Nephron (organoid): ENCODE data around the gene PRKCH.
A peak's percentile ranks its signal among the peaks of the same experiment; 100 is the strongest.

ENCODE experiments used
- H3K27ac Mint-ChIP-seq, 3 experiments: 2 replicates each; pipeline ENCODE4 v1.8.0; 2020; ENCODE audit warnings: mixed read lengths in 3 of 3, mild to moderate bottlenecking in 2 of 3, moderate library complexity in 1 of 3
- H3K27me3 Mint-ChIP-seq: 2 replicates; pipeline ENCODE4 v1.8.0; 2021; ENCODE audit warnings: low read depth, mild to moderate bottlenecking, moderate library complexity, mixed read lengths
- H3K36me3 Mint-ChIP-seq: 2 replicates; pipeline ENCODE4 v1.8.0; 2020; ENCODE audit warnings: low read depth, mixed read lengths
- H3K4me1 Mint-ChIP-seq: 2 replicates; pipeline ENCODE4 v1.8.0; 2020; ENCODE audit warnings: mixed read lengths
- H3K4me3 Mint-ChIP-seq, 3 experiments: 2 replicates each; pipeline ENCODE4 v1.8.0; 2020; ENCODE audit warnings: mild to moderate bottlenecking in 3 of 3, mixed read lengths in 3 of 3, moderate library complexity in 2 of 3
- H3K9me3 Mint-ChIP-seq: 2 replicates; pipeline ENCODE4 v1.8.0; 2020; ENCODE audit warnings: mixed read lengths
- CTCF ChIP-seq, 3 experiments: fragments of 200-600 bp; sonication (generic); IDR thresholded peaks; one replicate each; pipeline ENCODE4 v1.5.0; 2021; ENCODE audit warnings: antibody characterized with exemption in 3 of 3; ENCODE audit not compliant: unreplicated experiment in 3 of 3

The PRKCH gene

GRCh38 chr14:61280526-61281185, 40.7 kb upstream of the PRKCH start:
- Mint-ChIP-seq H3K27me3 (peaks cover 74% of the 10 kb centered on the region), H3K9me3 (no peaks in the 10 kb centered on the region), H3K4me1 (peaks cover 19% of the 10 kb centered on the region), H3K4me3 (peak overlapping the region; percentile 82 to 86 (median 86)), H3K36me3 (no peaks in the 10 kb centered on the region), H3K27ac (peak overlapping the region; percentile 15 to 54 (median 33))
- peak; percentile 42 to 49 (median 43) for TF ChIP-seq CTCF (IDR thresholded peaks at IDR 0.05; ENCODE audit: unreplicated experiment in 3 of 3)

DNA sequence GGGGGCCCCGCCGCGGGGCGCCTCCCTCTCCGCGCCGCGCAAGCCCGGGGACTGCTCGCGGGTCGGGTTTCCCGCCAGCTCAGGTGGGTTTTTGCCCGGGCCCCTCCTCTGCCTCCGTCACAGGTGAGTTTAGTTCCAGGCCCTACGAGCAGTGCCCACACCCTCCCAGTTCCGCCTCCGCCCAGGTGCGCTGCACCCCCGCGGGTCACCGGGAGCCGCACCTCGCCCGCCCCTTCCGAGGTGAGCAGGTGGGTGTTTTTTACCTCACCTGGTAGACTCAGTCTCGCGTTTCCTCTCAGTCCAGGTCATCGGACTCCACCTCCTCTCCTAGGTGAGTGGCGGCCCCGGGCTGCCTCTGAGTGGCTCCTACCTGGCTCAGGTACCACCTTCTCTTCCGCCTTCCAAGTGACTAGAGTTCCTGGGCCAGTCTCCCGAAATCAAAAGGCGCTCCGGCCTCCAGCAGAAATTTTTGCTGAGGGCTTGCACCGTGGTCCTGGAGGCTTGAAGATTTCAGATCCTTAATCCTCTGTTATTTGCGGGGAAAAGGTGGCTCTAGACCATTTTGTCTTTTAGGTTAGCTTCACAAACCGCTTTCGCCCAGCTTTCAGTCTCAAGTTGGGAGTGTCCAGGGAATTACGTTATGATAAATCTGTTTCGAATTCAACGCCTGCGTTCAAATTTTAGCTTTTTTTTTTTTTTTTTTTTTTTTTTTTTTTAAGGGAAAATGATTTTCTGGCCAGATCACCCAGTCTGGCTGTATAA, 40.0 kb upstream of the PRKCH start, which contains the start of gene TMEM30B:
Gene TMEM30B (minus strand): TSS at position 153 of the 762 bp plus-strand sequence. CDS start 191 bp downstream, outside the sequence.
- Mint-ChIP-seq H3K9me3 (no peaks in the 10 kb centered on the region), H3K36me3 (no peaks in the 10 kb centered on the region), H3K4me3 (peak within 1 kb of the TSS; percentile 82 to 92 (median 86)), H3K4me1 (peaks cover 26% of the 10 kb centered on the region), H3K27me3 (peaks cover 76% of the 10 kb centered on the region), H3K27ac (peak within 1 kb of the TSS; percentile 56 to 89 (median 56))
- TF ChIP-seq CTCF (IDR thresholded peaks at IDR 0.05; ENCODE audit: unreplicated experiment in 3 of 3): no peak

DNA sequence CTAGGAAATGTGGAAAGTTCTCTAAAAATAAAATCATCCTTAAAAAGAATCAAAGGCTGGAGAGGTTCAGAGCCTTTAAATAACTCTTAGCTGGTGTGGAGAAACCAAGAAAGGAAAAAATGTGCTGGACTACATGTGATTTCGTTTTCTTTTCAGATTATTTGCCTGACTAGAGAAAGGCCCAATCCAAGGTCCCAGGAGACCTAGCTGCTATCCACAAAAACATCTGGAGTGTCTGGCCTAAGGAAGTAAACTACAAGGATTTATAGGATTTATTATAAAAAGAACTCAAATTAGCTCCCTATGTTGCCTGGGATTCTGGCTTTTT, 39.5 kb upstream of the PRKCH start:
- peak overlapping the region in 2 of 3 experiments; percentile 56 to 89 for H3K27ac Mint-ChIP-seq
- no peaks in the 10 kb centered on the region for H3K36me3 Mint-ChIP-seq
- peaks cover 27% of the 10 kb centered on the region for H3K4me1 Mint-ChIP-seq
- H3K4me3 Mint-ChIP-seq: peak overlapping the region; percentile 79 to 92 (median 86)
- TF ChIP-seq CTCF (IDR thresholded peaks at IDR 0.05; ENCODE audit: unreplicated experiment in 3 of 3): no peak
- H3K27me3 Mint-ChIP-seq: peaks cover 75% of the 10 kb centered on the region
- H3K9me3 Mint-ChIP-seq: no peaks in the 10 kb centered on the region

GRCh38 chr14:61282746-61283145, 38.6 kb upstream of the PRKCH start:
- no peaks in the 10 kb centered on the region for H3K36me3 Mint-ChIP-seq
- H3K9me3 Mint-ChIP-seq: no peaks in the 10 kb centered on the region
- no peak for TF ChIP-seq CTCF (IDR thresholded peaks at IDR 0.05; ENCODE audit: unreplicated experiment in 3 of 3)
- H3K27ac Mint-ChIP-seq: no peak overlapping the region
- peaks cover 27% of the 10 kb centered on the region for H3K4me1 Mint-ChIP-seq
- H3K27me3 Mint-ChIP-seq: peaks cover 74% of the 10 kb centered on the region
- peak overlapping the region in 2 of 3 experiments; percentile 7 to 22 for H3K4me3 Mint-ChIP-seq

GRCh38 chr14:61284001-61284400, 37.4 kb upstream of the PRKCH start:
- H3K27me3 Mint-ChIP-seq: peaks cover 63% of the 10 kb centered on the region
- no peaks in the 10 kb centered on the region for H3K36me3 Mint-ChIP-seq
- H3K9me3 Mint-ChIP-seq: no peaks in the 10 kb centered on the region
- H3K4me3 Mint-ChIP-seq: no peak overlapping the region
- no peak for TF ChIP-seq CTCF (IDR thresholded peaks at IDR 0.05; ENCODE audit: unreplicated experiment in 3 of 3)
- peaks cover 22% of the 10 kb centered on the region for H3K4me1 Mint-ChIP-seq
- no peak overlapping the region for H3K27ac Mint-ChIP-seq
